ENCODE results near the gene SPRED3. TPM values are rescaled to one million over a fixed set of nuclear protein-coding genes. Genes with fewer than 3 reads are reported as not detected.

Gene SPRED3
- total RNA-seq, 1 experiment from 2014 or later = 7.2 TPM

- H3K9me3 Mint-ChIP-seq = no peaks in the 10 kb centered on the region
- ChIA-PET POLR2A (no interaction called here), CTCF (no interaction called here)
- ATAC-seq (no peak), DNase-seq (ENCODE audit: low spot score) (no peak)
- no peak overlapping the region for H3K4me3 Mint-ChIP-seq
- no peaks in the 10 kb centered on the region for H3K36me3 Mint-ChIP-seq
- TF ChIP-seq, protein P1, sequence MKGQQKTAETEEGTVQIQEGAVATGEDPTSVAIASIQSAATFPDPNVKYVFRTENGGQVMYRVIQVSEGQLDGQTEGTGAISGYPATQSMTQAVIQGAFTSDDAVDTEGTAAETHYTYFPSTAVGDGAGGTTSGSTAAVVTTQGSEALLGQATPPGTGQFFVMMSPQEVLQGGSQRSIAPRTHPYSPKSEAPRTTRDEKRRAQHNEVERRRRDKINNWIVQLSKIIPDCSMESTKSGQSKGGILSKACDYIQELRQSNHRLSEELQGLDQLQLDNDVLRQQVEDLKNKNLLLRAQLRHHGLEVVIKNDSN (CRISPR knock-in tag; IDR thresholded peaks at IDR 0.05) = no peak
- TF ChIP-seq TP53 (CRISPR knock-in tag; IDR thresholded peaks at IDR 0.05) (no peak), MYBL2 (CRISPR knock-in tag; IDR thresholded peaks at IDR 0.05) (no peak), OVOL2 (CRISPR knock-in tag; IDR thresholded peaks at IDR 0.05; ENCODE audit: borderline replicate concordance) (no peak), SP1 (CRISPR knock-in tag; conservative IDR thresholded peaks at IDR 0.05) (no peak)
- TF ChIP-seq, protein P2, sequence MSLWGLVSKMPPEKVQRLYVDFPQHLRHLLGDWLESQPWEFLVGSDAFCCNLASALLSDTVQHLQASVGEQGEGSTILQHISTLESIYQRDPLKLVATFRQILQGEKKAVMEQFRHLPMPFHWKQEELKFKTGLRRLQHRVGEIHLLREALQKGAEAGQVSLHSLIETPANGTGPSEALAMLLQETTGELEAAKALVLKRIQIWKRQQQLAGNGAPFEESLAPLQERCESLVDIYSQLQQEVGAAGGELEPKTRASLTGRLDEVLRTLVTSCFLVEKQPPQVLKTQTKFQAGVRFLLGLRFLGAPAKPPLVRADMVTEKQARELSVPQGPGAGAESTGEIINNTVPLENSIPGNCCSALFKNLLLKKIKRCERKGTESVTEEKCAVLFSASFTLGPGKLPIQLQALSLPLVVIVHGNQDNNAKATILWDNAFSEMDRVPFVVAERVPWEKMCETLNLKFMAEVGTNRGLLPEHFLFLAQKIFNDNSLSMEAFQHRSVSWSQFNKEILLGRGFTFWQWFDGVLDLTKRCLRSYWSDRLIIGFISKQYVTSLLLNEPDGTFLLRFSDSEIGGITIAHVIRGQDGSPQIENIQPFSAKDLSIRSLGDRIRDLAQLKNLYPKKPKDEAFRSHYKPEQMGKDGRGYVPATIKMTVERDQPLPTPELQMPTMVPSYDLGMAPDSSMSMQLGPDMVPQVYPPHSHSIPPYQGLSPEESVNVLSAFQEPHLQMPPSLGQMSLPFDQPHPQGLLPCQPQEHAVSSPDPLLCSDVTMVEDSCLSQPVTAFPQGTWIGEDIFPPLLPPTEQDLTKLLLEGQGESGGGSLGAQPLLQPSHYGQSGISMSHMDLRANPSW (CRISPR knock-in tag; conservative IDR thresholded peaks at IDR 0.05; ENCODE audit: low read depth) = no peak
- peaks cover 33% of the 10 kb centered on the region for H3K27me3 Mint-ChIP-seq (ENCODE audit: low read depth)
- no peak overlapping the region for H3K27ac Mint-ChIP-seq
- H3K4me1 Mint-ChIP-seq = no peaks in the 10 kb centered on the region
These were observed 18.9 kb upstream of the SPRED3 start for GRCh38 chr19:38369584-38369983.

DNA sequence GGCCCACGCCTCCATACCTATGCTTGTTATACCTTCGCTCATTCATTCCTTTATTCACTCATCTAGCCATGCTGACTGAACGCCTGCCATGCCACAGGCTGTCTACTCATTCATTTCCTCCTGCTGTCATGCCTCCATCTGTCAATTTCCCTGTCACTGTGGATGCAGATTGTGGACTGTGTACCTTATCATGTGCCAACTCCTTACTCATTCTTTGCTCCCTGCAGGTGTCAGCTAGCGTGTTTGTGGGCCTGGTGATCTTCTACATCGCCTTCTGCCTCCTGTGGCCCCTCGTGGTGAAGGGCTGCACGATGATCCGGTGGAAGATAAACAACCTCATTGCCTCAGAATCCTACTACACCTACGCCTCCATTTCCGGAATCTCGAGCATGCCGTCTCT is 18.2 kb upstream of the SPRED3 start:
- H3K4me1 Mint-ChIP-seq = peaks cover 5% of the 10 kb centered on the region
- H3K27me3 Mint-ChIP-seq (ENCODE audit: low read depth) = peaks cover 33% of the 10 kb centered on the region
- no peak overlapping the region for H3K27ac Mint-ChIP-seq
- ChIA-PET CTCF (interaction anchor here (0.5 to 1.1 kb wide), 2 partner anchors 33 to 108 kb away, joined by 4 read pairs; partner anchors contain the start of gene FAM98C), POLR2A (interaction anchor here (0.6 kb wide), 1 partner anchor 16 kb away, joined by 6 read pairs; no protein-coding TSS in a partner anchor)
- ATAC-seq = no peak
- no peaks in the 10 kb centered on the region for H3K9me3 Mint-ChIP-seq
- DNase-seq (ENCODE audit: low spot score) = no peak
- no peaks in the 10 kb centered on the region for H3K36me3 Mint-ChIP-seq
- TF ChIP-seq, protein P3, sequence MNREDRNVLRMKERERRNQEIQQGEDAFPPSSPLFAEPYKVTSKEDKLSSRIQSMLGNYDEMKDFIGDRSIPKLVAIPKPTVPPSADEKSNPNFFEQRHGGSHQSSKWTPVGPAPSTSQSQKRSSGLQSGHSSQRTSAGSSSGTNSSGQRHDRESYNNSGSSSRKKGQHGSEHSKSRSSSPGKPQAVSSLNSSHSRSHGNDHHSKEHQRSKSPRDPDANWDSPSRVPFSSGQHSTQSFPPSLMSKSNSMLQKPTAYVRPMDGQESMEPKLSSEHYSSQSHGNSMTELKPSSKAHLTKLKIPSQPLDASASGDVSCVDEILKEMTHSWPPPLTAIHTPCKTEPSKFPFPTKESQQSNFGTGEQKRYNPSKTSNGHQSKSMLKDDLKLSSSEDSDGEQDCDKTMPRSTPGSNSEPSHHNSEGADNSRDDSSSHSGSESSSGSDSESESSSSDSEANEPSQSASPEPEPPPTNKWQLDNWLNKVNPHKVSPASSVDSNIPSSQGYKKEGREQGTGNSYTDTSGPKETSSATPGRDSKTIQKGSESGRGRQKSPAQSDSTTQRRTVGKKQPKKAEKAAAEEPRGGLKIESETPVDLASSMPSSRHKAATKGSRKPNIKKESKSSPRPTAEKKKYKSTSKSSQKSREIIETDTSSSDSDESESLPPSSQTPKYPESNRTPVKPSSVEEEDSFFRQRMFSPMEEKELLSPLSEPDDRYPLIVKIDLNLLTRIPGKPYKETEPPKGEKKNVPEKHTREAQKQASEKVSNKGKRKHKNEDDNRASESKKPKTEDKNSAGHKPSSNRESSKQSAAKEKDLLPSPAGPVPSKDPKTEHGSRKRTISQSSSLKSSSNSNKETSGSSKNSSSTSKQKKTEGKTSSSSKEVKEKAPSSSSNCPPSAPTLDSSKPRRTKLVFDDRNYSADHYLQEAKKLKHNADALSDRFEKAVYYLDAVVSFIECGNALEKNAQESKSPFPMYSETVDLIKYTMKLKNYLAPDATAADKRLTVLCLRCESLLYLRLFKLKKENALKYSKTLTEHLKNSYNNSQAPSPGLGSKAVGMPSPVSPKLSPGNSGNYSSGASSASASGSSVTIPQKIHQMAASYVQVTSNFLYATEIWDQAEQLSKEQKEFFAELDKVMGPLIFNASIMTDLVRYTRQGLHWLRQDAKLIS (CRISPR knock-in tag; IDR thresholded peaks at IDR 0.05; ENCODE audit: borderline replicate concordance) = no peak
- H3K4me3 Mint-ChIP-seq = no peak overlapping the region

DNA sequence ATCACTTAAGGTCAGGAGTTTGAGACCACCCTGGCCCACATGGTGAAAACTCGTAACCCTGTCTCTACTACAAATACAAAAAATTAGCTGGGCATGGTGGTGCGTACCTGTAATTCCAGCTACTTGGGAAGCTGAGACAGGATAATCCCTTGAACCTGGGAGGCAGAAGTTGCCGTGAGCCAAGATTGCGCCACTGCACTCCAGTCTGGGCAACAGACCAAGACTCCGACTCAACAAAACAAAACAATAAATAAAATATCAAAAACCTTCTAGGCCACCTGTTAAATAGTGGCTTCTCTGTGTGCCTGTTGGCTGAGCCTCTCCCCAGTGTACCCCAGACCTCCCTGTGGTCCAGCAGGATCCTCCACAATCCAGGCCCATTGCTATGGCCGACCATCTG is 17.4 kb upstream of the SPRED3 start:
- CTCF ChIA-PET = interaction anchor here (1.1 kb wide), 1 partner anchor 32 kb away, joined by 4 read pairs; the partner anchor contains the start of gene FAM98C
- Mint-ChIP-seq H3K4me1 (peaks cover 12% of the 10 kb centered on the region), H3K27ac (no peak overlapping the region), H3K27me3 (ENCODE audit: low read depth) (peaks cover 31% of the 10 kb centered on the region), H3K36me3 (no peaks in the 10 kb centered on the region), H3K4me3 (no peak overlapping the region), H3K9me3 (no peaks in the 10 kb centered on the region)
- ATAC-seq (no peak), DNase-seq (ENCODE audit: low spot score) (no peak)
- POLR2A ChIA-PET = no interaction called here
- TF ChIP-seq SOX15 (CRISPR knock-in tag; IDR thresholded peaks at IDR 0.05) (no peak), KAT7 (CRISPR knock-in tag; IDR thresholded peaks at IDR 0.05; ENCODE audit: borderline replicate concordance) (no peak), GRHL2 (CRISPR knock-in tag; IDR thresholded peaks at IDR 0.05; ENCODE audit: insufficient replicate concordance, severe bottlenecking) (no peak), ERG (CRISPR knock-in tag; IDR thresholded peaks at IDR 0.05) (no peak), MXD4 (CRISPR knock-in tag; IDR thresholded peaks at IDR 0.05; ENCODE audit: borderline replicate concordance) (no peak), JAZF1 (CRISPR knock-in tag; IDR thresholded peaks at IDR 0.05) (no peak), FOXK1 (CRISPR knock-in tag; IDR thresholded peaks at IDR 0.05) (no peak), NFYB (CRISPR knock-in tag; conservative IDR thresholded peaks at IDR 0.05; ENCODE audit: low read depth) (no peak), ZNF671 (CRISPR knock-in tag; IDR thresholded peaks at IDR 0.05) (no peak), ZNF512 (CRISPR knock-in tag; IDR thresholded peaks at IDR 0.05; ENCODE audit: borderline replicate concordance) (no peak), JUN (CRISPR knock-in tag; IDR thresholded peaks at IDR 0.05) (no peak)
- TF ChIP-seq, protein P4, sequence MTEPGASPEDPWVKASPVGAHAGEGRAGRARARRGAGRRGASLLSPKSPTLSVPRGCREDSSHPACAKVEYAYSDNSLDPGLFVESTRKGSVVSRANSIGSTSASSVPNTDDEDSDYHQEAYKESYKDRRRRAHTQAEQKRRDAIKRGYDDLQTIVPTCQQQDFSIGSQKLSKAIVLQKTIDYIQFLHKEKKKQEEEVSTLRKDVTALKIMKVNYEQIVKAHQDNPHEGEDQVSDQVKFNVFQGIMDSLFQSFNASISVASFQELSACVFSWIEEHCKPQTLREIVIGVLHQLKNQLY (CRISPR knock-in tag; IDR thresholded peaks at IDR 0.05) = no peak
- TF ChIP-seq, protein P5, sequence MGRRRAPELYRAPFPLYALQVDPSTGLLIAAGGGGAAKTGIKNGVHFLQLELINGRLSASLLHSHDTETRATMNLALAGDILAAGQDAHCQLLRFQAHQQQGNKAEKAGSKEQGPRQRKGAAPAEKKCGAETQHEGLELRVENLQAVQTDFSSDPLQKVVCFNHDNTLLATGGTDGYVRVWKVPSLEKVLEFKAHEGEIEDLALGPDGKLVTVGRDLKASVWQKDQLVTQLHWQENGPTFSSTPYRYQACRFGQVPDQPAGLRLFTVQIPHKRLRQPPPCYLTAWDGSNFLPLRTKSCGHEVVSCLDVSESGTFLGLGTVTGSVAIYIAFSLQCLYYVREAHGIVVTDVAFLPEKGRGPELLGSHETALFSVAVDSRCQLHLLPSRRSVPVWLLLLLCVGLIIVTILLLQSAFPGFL (CRISPR knock-in tag; IDR thresholded peaks at IDR 0.05; ENCODE audit: borderline replicate concordance) = no peak

Measured in WTC11 (cell line).